SH-SY5Y (cell line): ENCODE results near the gene KRT72.

Experiments used
- GATA2 ChIP-seq: IDR thresholded peaks from 2 replicates; pipeline ENCODE4 v1.6.1; 2011; ENCODE audit warnings: mild to moderate bottlenecking, low read depth, low read length
- GATA3 ChIP-seq: IDR thresholded peaks from 2 replicates; pipeline ENCODE4 v1.6.1; 2011; ENCODE audit warnings: low read depth, mild to moderate bottlenecking, low read length, moderate library complexity

GRCh38 chr12:52558781-52559445 is 42.4 kb downstream of the KRT72 start:
- no peak for TF ChIP-seq GATA3
- no peak for TF ChIP-seq GATA2
